Measurements from ENCODE around the gene CCDC180. TPM values are rescaled to one million over a fixed set of nuclear protein-coding genes. Genes with fewer than 3 reads are reported as not detected.
"Not testable (repeated sequence)": the region's sequence is repeated elsewhere in the genome, so short reads cannot be mapped to it uniquely, and the experiment has no call there.

The CCDC180 gene
- total RNA-seq, 2 experiments from 2014 or later: 6.6 to 7.1 TPM

GRCh38 chr9:97327562-97327961 is 20.1 kb downstream of the CCDC180 start:
- Histone ChIP-seq H3K27me3 (ENCODE audit: control insufficient read depth in 1 of 2, insufficient read depth in 2 of 2, low read length in 2 of 2) (no peaks in the 10 kb centered on the region), H3K27ac (ENCODE audit: low read depth in 1 of 2, low read length in 2 of 2) (no peak overlapping the region), H3K36me3 (ENCODE audit: insufficient read depth, low read length) (peaks cover 16% of the 10 kb centered on the region), H3K4me1 (ENCODE audit: insufficient read depth, low read length) (no peaks in the 10 kb centered on the region), H3K9me3 (ENCODE audit: control insufficient read depth in 1 of 2, insufficient read depth in 1 of 2, low read length in 2 of 2) (no peaks in the 10 kb centered on the region), H3K4me3 (ENCODE audit: low read length) (no peak overlapping the region)
- peaks cover 80% of the 10 kb centered on the region for H3K36me3 Mint-ChIP-seq (ENCODE audit: low read depth)
- CTCF ChIA-PET: no interaction called here
- DNase-seq (no peak), ATAC-seq (ENCODE audit: poor library complexity) (no peak)
- no peaks in the 10 kb centered on the region for H3K9me3 Mint-ChIP-seq
- no peak for TF ChIP-seq CTCF (IDR thresholded peaks at IDR 0.05)
- POLR2A ChIA-PET: no interaction called here
- intact Hi-C loops (cut with DNase I, micrococcal nuclease): no loop called here
- no peaks in the 10 kb centered on the region for H3K4me1 Mint-ChIP-seq (ENCODE audit: low read depth)
- H3K27ac Mint-ChIP-seq: no peak overlapping the region
- no peaks in the 10 kb centered on the region for H3K27me3 Mint-ChIP-seq
- no peak overlapping the region for H3K4me3 Mint-ChIP-seq

GRCh38 chr9:97332993-97333392 is 25.5 kb downstream of the CCDC180 start:
- intact Hi-C loops (cut with DNase I, micrococcal nuclease): no loop called here
- no peak for ATAC-seq (ENCODE audit: poor library complexity)
- Mint-ChIP-seq H3K36me3 (ENCODE audit: low read depth) (peaks cover 92% of the 10 kb centered on the region), H3K27me3 (no peaks in the 10 kb centered on the region), H3K4me1 (ENCODE audit: low read depth) (no peaks in the 10 kb centered on the region), H3K4me3 (no peak overlapping the region), H3K27ac (no peak overlapping the region), H3K9me3 (peaks cover 1% of the 10 kb centered on the region)
- CTCF ChIA-PET: no interaction called here
- TF ChIP-seq CTCF (IDR thresholded peaks at IDR 0.05): no peak
- no peak for DNase-seq
- Histone ChIP-seq H3K36me3 (ENCODE audit: insufficient read depth, low read length) (no peaks in the 10 kb centered on the region), H3K27me3 (ENCODE audit: control insufficient read depth in 1 of 2, insufficient read depth in 2 of 2, low read length in 2 of 2) (no peaks in the 10 kb centered on the region), H3K4me1 (ENCODE audit: insufficient read depth, low read length) (no peaks in the 10 kb centered on the region), H3K27ac (ENCODE audit: low read depth in 1 of 2, low read length in 2 of 2) (no peak overlapping the region), H3K9me3 (ENCODE audit: control insufficient read depth in 1 of 2, insufficient read depth in 1 of 2, low read length in 2 of 2) (no peaks in the 10 kb centered on the region), H3K4me3 (ENCODE audit: low read length) (no peak overlapping the region)
- POLR2A ChIA-PET: no interaction called here

- H3K4me1 Mint-ChIP-seq (ENCODE audit: low read depth); H3K9me3 Mint-ChIP-seq; H3K27me3 ChIP-seq (ENCODE audit: control insufficient read depth in 1 of 2, insufficient read depth in 2 of 2, low read length in 2 of 2); H3K9me3 ChIP-seq (ENCODE audit: control insufficient read depth in 1 of 2, insufficient read depth in 1 of 2, low read length in 2 of 2); H3K4me3 Mint-ChIP-seq; POLR2A ChIA-PET; DNase-seq; H3K27ac ChIP-seq (ENCODE audit: low read depth in 1 of 2, low read length in 2 of 2); ATAC-seq (ENCODE audit: poor library complexity); H3K27ac Mint-ChIP-seq; H3K4me1 ChIP-seq (ENCODE audit: insufficient read depth, low read length); H3K36me3 ChIP-seq (ENCODE audit: insufficient read depth, low read length); H3K4me3 ChIP-seq (ENCODE audit: low read length); CTCF ChIA-PET; intact Hi-C loops (cut with DNase I, micrococcal nuclease); H3K27me3 Mint-ChIP-seq: not testable (repeated sequence)
- H3K36me3 Mint-ChIP-seq (ENCODE audit: low read depth): peaks cover 95% of the 10 kb centered on the region
These were observed 28.2 kb downstream of the CCDC180 start for GRCh38 chr9:97335622-97336021.

- TF ChIP-seq CTCF (IDR thresholded peaks at IDR 0.05): no peak
- no peaks in the 10 kb centered on the region for H3K4me1 ChIP-seq (ENCODE audit: insufficient read depth, low read length)
These were observed 41.4 kb downstream of the CCDC180 start for GRCh38 chr9:97348871-97349270.

More at GRCh38 chr9:97348871-97349270, 41.4 kb downstream of the CCDC180 start:
- DNase-seq: no peak
- Histone ChIP-seq H3K9me3 (ENCODE audit: control insufficient read depth in 1 of 2, insufficient read depth in 1 of 2, low read length in 2 of 2) (no peaks in the 10 kb centered on the region), H3K27ac (ENCODE audit: low read depth in 1 of 2, low read length in 2 of 2) (no peak overlapping the region), H3K36me3 (ENCODE audit: insufficient read depth, low read length) (no peaks in the 10 kb centered on the region), H3K4me3 (ENCODE audit: low read length) (no peak overlapping the region), H3K27me3 (ENCODE audit: control insufficient read depth in 1 of 2, insufficient read depth in 2 of 2, low read length in 2 of 2) (no peaks in the 10 kb centered on the region)
- POLR2A ChIA-PET: no interaction called here
- Mint-ChIP-seq H3K4me1 (ENCODE audit: low read depth) (no peaks in the 10 kb centered on the region), H3K9me3 (no peaks in the 10 kb centered on the region), H3K27me3 (no peaks in the 10 kb centered on the region), H3K36me3 (ENCODE audit: low read depth) (peaks cover 54% of the 10 kb centered on the region), H3K27ac (no peak overlapping the region), H3K4me3 (no peak overlapping the region)
- intact Hi-C loops (cut with DNase I, micrococcal nuclease): no loop called here
- CTCF ChIA-PET: no interaction called here
- no peak for ATAC-seq (ENCODE audit: poor library complexity)
